Endothelial cell of umbilical vein (primary cell): ENCODE measurements around the gene ALKBH8. TPM values are rescaled to one million over a fixed set of nuclear protein-coding genes. Genes with fewer than 3 reads are reported as not detected.

Experiments
- BruUV-seq: library from RNA; stranded (reverse); fragments of 400-500 nt; replicated peaks from 2 replicates; lab custom pipeline; 2021; lab: Mats Ljungman, UMichigan
- CTCF ChIA-PET: fragments of 300-600, 350-600 bp; sonication (Branson Sonifier 250); formaldehyde crosslinking; loops from one replicate; lab custom pipeline; 2021; ENCODE audit warnings: antibody characterized with exemption, inconsistent platforms; lab: Charles Lee
- POLR2A ChIA-PET: fragments of 300-600, 350-600 bp; sonication (Branson Sonifier 250); formaldehyde crosslinking; loops from one replicate; lab custom pipeline; 2021; ENCODE audit warnings: antibody characterized with exemption, inconsistent platforms; lab: Charles Lee
- DNase-seq: peaks from one replicate; pipeline ENCODE4 v3.0.0-alpha.2; 2011; ENCODE audit warnings: low read depth, low spot score
- FAIRE-seq: peaks from 2 replicates; lab custom pipeline; 2011; peaks lifted over from hg19 to GRCh38; lab: Jason Lieb, UNC
- H2AFZ ChIP-seq: 2 replicates; pipeline ENCODE4 v1.6.0; 2012; ENCODE audit warnings: low read depth, low read length, control low read depth, inconsistent platforms
- H3K27ac ChIP-seq: 2 replicates; pipeline ENCODE4 v1.5.1; 2011; ENCODE audit warnings: low read depth, mild to moderate bottlenecking, control low read depth, low read length, moderate library complexity; ENCODE audit not compliant: insufficient read depth
- H3K27me3 ChIP-seq, 2 experiments: 2 replicates each; pipeline versions ENCODE4 v1.6.0 to v1.6.1; 2011; ENCODE audit warnings: low read length in 2 of 2, mixed read lengths in 1 of 2; ENCODE audit not compliant: control insufficient read depth in 2 of 2, insufficient read depth in 2 of 2
- H3K36me3 ChIP-seq, 2 experiments: 2 replicates in 1 of 2; 3 replicates in 1 of 2; pipeline ENCODE4 v1.5.1; 2011; ENCODE audit warnings: low read length in 2 of 2, mild to moderate bottlenecking in 1 of 2, moderate library complexity in 1 of 2; ENCODE audit not compliant: control insufficient read depth in 2 of 2, insufficient read depth in 2 of 2; ENCODE audit errors: extremely low read depth in 1 of 2
- H3K4me1 ChIP-seq: 3 replicates; pipeline ENCODE4 v1.5.1; 2011; ENCODE audit warnings: mild to moderate bottlenecking, low read length; ENCODE audit not compliant: control insufficient read depth, insufficient read depth; ENCODE audit errors: extremely low read depth
- H3K4me2 ChIP-seq: 2 replicates; pipeline ENCODE4 v1.6.1; 2011; ENCODE audit warnings: low read length, control low read depth, mixed read lengths; ENCODE audit not compliant: insufficient read depth
- H3K4me3 ChIP-seq, 3 experiments: fragments of 200-600 bp in 1 of 3; sonication (generic), shearing (Covaris generic) in 1 of 3; replicated peaks in 1 of 3; 2 replicates each; pipeline ENCODE4 v1.5.1; 2011 to 2016; ENCODE audit warnings: control low read depth in 3 of 3, low read length in 3 of 3, mild to moderate bottlenecking in 2 of 3, inconsistent platforms in 1 of 3, low read depth in 1 of 3, moderate library complexity in 1 of 3; ENCODE audit not compliant: insufficient read depth in 1 of 3
- H3K79me2 ChIP-seq: 2 replicates; pipeline ENCODE4 v1.6.0; 2012; ENCODE audit warnings: low read length, inconsistent platforms; ENCODE audit not compliant: control insufficient read depth, insufficient read depth
- H3K9ac ChIP-seq: replicated peaks from 2 replicates; pipeline ENCODE3; 2011; ENCODE audit warnings: low read length, control low read depth; ENCODE audit not compliant: insufficient read depth; ENCODE audit errors: extremely low read depth
- H3K9me1 ChIP-seq: replicated peaks from 3 replicates; pipeline ENCODE4 v1.6.0; 2011; ENCODE audit warnings: mild to moderate bottlenecking, low read length; ENCODE audit not compliant: control insufficient read depth, insufficient read depth; ENCODE audit errors: extremely low read depth
- H3K9me3 ChIP-seq: replicated peaks from 2 replicates; pipeline ENCODE4 v1.5.1; 2012; ENCODE audit warnings: low read length, inconsistent platforms; ENCODE audit not compliant: control insufficient read depth, insufficient read depth
- H4K20me1 ChIP-seq: replicated peaks from 2 replicates; pipeline ENCODE3; 2011; ENCODE audit warnings: mild to moderate bottlenecking, low read length; ENCODE audit not compliant: control insufficient read depth, insufficient read depth; ENCODE audit errors: extremely low read depth
- EZH2 ChIP-seq: IDR thresholded peaks from 2 replicates; pipeline ENCODE4 v1.6.1; 2012; ENCODE audit warnings: borderline replicate concordance, low read depth, mild to moderate bottlenecking, moderate library complexity, low read length, inconsistent platforms; ENCODE audit not compliant: severe bottlenecking
- FOS ChIP-seq: IDR thresholded peaks from 2 replicates; pipeline ENCODE4 v1.6.1; 2011; ENCODE audit warnings: mild to moderate bottlenecking, low read length, moderate library complexity, borderline replicate concordance; ENCODE audit not compliant: insufficient read depth
- GATA2 ChIP-seq: IDR thresholded peaks from 2 replicates; pipeline ENCODE4 v1.7.0; 2011; ENCODE audit warnings: low read depth, mild to moderate bottlenecking, moderate library complexity, mixed read lengths, low read length; ENCODE audit not compliant: insufficient read length, insufficient read depth
- JUN ChIP-seq: IDR thresholded peaks from 2 replicates; pipeline ENCODE4 v1.6.1; 2011; ENCODE audit warnings: borderline replicate concordance, low read depth; ENCODE audit not compliant: insufficient read length, insufficient read depth
- MAX ChIP-seq: IDR thresholded peaks from 2 replicates; pipeline ENCODE4 v1.6.1; 2011; ENCODE audit not compliant: insufficient read depth, insufficient read length
- MYC ChIP-seq: IDR thresholded peaks from one replicate; pipeline ENCODE4 v1.6.1; 2011; ENCODE audit warnings: mild to moderate bottlenecking, low read depth, low read length
- POLR2A ChIP-seq: IDR thresholded peaks from 2 replicates; pipeline ENCODE4 v1.6.1; 2012; ENCODE audit warnings: low read depth, mild to moderate bottlenecking, control low read depth, low read length
- POLR2AphosphoS5 ChIP-seq: IDR thresholded peaks from 2 replicates; pipeline ENCODE4 v1.6.1; 2012; ENCODE audit warnings: low read depth, mild to moderate bottlenecking, control low read depth, low read length, moderate library complexity; ENCODE audit not compliant: insufficient read depth
- dilution Hi-C: fragments of 300-500 bp; cut with MboI; formaldehyde crosslinking; loops from one replicate; pipeline ENCODE4 v1.15.0; 2019; ENCODE audit warnings: low sequenced_read_pairs; ENCODE audit not compliant: extremely low pct_ligation_motif_present
- intact Hi-C: fragments of 100-400 bp; cut with micrococcal nuclease; formaldehyde crosslinking; loops from one replicate; pipeline ENCODE4 v1.10.0; 2022
- polyA plus RNA-seq, 4 experiments: library from polyadenylated mRNA; depleted of rRNA in 3 of 4; stranded (reverse) in 3 of 4; unstranded in 1 of 4; fragments of >200 nt; gene quantifications; 2 replicates each; pipeline versions ENCODE4 v1.2.1 to v1.2.3, GENCODE V29; 2011 to 2012; ENCODE audit warnings: missing spikeins in 1 of 4
- total RNA-seq: library from RNA; stranded (reverse); gene quantifications from 2 replicates; pipeline ENCODE4 v1.2.3, GENCODE V29; 2021
- TF ChIP-seq, protein P1 (sequence below), 2 donors: IDR thresholded peaks; 1 replicate in 1 of 2; 2 replicates in 1 of 2; pipeline ENCODE4 v1.5.1; 2011; ENCODE audit warnings: low read length in 2 of 2, mild to moderate bottlenecking in 2 of 2, moderate library complexity in 2 of 2, control low read depth in 1 of 2, inconsistent platforms in 1 of 2, low read depth in 1 of 2; ENCODE audit not compliant: insufficient read depth in 1 of 2; ENCODE audit errors: extremely low read depth in 1 of 2

ALKBH8 gene
- total and polyA plus RNA-seq, 2 donors (not counting 3 experiments of a cell fraction or from before 2014, with no cell fraction given): 2.6 to 10.2 TPM

GRCh38 chr11:107505647-107506225 is 59.8 kb downstream of the ALKBH8 start:
- intact Hi-C loops (no loop called here), dilution Hi-C loops (no loop called here)
- no peak overlapping the region for H2AFZ ChIP-seq
- H3K4me1 ChIP-seq: no peaks in the 10 kb centered on the region
- H3K4me2 ChIP-seq: no peak overlapping the region
- FAIRE-seq (no peak), DNase-seq (no peak)
- no peaks in the 10 kb centered on the region for H4K20me1 ChIP-seq
- no peak overlapping the region for H3K27ac ChIP-seq
- H3K27me3 ChIP-seq: no peaks in the 10 kb centered on the region
- BruUV-seq: no TSS peak
- no peak for TF ChIP-seq GATA2
- no peak for TF ChIP-seq JUN
- TF ChIP-seq MAX: no peak
- TF ChIP-seq POLR2A: no peak
- TF ChIP-seq EZH2: no peak
- no peak for TF ChIP-seq FOS
- no peak overlapping the region for H3K9ac ChIP-seq
- H3K9me3 ChIP-seq: no peaks in the 10 kb centered on the region
- ChIA-PET CTCF (no interaction called here), POLR2A (no interaction called here)
- no peaks in the 10 kb centered on the region for H3K36me3 ChIP-seq
- H3K9me1 ChIP-seq: no peaks in the 10 kb centered on the region
- no peaks in the 10 kb centered on the region for H3K79me2 ChIP-seq
- no peak overlapping the region for H3K4me3 ChIP-seq

GRCh38 chr11:107504981-107505380 is 60.6 kb downstream of the ALKBH8 start:
- no peak for FAIRE-seq
- no peaks in the 10 kb centered on the region for H3K79me2 ChIP-seq
- no TSS peak for BruUV-seq

More at GRCh38 chr11:107504981-107505380, 60.6 kb downstream of the ALKBH8 start:
- DNase-seq: no peak
- Histone ChIP-seq H3K4me1 (no peaks in the 10 kb centered on the region), H3K27ac (no peak overlapping the region), H3K9me3 (no peaks in the 10 kb centered on the region), H3K4me2 (no peak overlapping the region), H3K9ac (no peak overlapping the region), H3K4me3 (no peak overlapping the region), H3K27me3 (no peaks in the 10 kb centered on the region), H3K9me1 (no peaks in the 10 kb centered on the region), H3K36me3 (no peaks in the 10 kb centered on the region), H2AFZ (no peak overlapping the region), H4K20me1 (no peaks in the 10 kb centered on the region)
- dilution Hi-C loops (no loop called here), intact Hi-C loops (no loop called here)
- no peak for TF ChIP-seq POLR2AphosphoS5
- TF ChIP-seq EZH2: no peak
- TF ChIP-seq GATA2: no peak
- TF ChIP-seq, protein P1, sequence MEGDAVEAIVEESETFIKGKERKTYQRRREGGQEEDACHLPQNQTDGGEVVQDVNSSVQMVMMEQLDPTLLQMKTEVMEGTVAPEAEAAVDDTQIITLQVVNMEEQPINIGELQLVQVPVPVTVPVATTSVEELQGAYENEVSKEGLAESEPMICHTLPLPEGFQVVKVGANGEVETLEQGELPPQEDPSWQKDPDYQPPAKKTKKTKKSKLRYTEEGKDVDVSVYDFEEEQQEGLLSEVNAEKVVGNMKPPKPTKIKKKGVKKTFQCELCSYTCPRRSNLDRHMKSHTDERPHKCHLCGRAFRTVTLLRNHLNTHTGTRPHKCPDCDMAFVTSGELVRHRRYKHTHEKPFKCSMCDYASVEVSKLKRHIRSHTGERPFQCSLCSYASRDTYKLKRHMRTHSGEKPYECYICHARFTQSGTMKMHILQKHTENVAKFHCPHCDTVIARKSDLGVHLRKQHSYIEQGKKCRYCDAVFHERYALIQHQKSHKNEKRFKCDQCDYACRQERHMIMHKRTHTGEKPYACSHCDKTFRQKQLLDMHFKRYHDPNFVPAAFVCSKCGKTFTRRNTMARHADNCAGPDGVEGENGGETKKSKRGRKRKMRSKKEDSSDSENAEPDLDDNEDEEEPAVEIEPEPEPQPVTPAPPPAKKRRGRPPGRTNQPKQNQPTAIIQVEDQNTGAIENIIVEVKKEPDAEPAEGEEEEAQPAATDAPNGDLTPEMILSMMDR (IDR thresholded peaks at IDR 0.05; ENCODE audit: extremely low read depth in 1 of 2, insufficient read depth in 1 of 2, low read depth in 1 of 2, low read length in 2 of 2): no peak
- TF ChIP-seq MAX: no peak
- TF ChIP-seq MYC: no peak
- TF ChIP-seq FOS: no peak
- TF ChIP-seq POLR2A: no peak
- TF ChIP-seq JUN: no peak
- ChIA-PET POLR2A (no interaction called here), CTCF (no interaction called here)
